ENCODE data around the gene GBX1.

GBX1 gene

DNA sequence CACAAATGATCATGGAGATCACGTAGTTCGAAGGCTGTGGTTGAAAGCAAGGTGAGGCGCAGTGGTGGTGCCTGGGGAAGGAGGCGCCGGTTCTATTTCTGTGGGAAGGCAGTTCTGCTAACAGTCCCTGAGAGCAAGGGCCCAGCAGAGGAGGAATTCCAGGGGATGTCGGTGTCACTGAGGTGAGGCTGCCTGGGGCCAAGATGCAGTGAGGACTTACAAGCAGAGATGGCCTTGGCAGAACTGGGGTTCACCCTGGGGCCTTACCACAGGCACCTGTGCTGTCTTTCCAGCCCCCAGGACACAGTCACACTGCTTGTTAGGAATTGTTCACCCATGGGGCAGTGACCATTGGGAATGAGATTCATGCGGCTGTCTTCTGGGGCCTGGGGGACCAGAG lies 26.7 kb downstream of the GBX1 start:
- H3K4me3 Mint-ChIP-seq = no peak overlapping the region
- H3K9me3 Mint-ChIP-seq = no peaks in the 10 kb centered on the region
- ATAC-seq = no peak
- H3K27ac Mint-ChIP-seq = no peak overlapping the region
- H3K4me1 Mint-ChIP-seq = no peaks in the 10 kb centered on the region
- no peaks in the 10 kb centered on the region for H3K27me3 Mint-ChIP-seq
- peaks cover 52% of the 10 kb centered on the region for H3K36me3 Mint-ChIP-seq

DNA sequence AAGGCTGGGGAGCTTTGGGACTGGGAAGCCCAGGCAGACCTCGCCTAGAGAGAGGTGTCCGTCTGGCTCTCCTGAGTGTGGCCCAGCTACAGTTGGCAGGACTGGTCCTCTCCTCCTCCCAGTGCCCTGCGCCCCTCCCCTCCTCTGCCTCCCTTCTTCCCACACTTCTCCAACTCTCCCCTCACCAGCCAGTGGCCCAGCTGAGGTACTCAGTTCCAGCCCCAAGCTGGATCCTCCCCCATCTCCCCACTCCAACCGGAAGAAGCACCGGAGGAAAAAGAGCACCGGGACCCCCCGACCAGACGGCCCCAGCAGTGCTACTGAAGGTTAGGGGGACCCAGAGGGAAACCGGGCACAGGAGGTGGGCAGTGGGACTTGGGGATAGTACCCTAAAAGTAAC lies 27.7 kb downstream of the GBX1 start:
- no peak for ATAC-seq
- H3K4me1 Mint-ChIP-seq = no peaks in the 10 kb centered on the region
- H3K36me3 Mint-ChIP-seq = peaks cover 59% of the 10 kb centered on the region
- H3K4me3 Mint-ChIP-seq = no peak overlapping the region
- no peak overlapping the region for H3K27ac Mint-ChIP-seq
- H3K27me3 Mint-ChIP-seq = no peaks in the 10 kb centered on the region
- H3K9me3 Mint-ChIP-seq = no peaks in the 10 kb centered on the region

DNA sequence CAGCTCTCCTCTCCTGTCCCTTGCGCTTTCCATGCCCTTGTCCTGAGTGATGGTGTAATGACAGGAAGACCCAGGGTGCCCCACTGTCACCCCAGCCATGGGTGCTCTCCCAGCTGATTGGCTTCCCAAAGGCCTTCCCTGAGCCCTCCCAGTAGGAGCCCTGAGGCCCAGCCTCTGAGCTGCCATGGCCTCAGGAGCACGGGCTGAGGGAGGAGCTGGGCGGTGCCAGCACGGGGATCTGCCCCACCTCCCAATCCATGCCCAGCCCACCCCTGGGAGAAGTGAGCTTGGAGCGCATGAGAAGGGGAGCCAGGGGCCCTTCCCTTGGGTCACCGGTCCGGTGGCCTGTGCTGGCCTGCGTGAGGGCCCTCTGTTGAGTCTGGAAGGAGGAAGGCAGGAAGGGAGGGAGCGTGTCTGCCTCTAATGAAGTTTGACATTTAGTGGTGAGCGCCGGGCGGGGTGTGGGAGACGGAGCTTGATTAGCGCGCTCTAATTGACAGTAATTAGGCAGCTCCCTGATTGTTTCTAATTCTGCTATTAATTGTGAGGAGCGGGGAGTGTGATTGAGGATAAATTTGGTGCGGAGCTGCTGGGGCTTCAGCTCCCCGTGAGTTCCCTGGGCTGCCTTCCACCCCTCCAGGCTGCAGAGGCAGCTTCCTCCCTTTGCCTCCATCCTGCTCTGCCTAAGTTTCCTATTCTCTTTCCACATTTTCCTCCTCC lies 28.3 kb downstream of the GBX1 start:
- Mint-ChIP-seq H3K4me1 (no peaks in the 10 kb centered on the region), H3K27me3 (no peaks in the 10 kb centered on the region), H3K36me3 (peaks cover 59% of the 10 kb centered on the region), H3K27ac (no peak overlapping the region), H3K4me3 (no peak overlapping the region), H3K9me3 (no peaks in the 10 kb centered on the region)
- ATAC-seq = no peak

DNA sequence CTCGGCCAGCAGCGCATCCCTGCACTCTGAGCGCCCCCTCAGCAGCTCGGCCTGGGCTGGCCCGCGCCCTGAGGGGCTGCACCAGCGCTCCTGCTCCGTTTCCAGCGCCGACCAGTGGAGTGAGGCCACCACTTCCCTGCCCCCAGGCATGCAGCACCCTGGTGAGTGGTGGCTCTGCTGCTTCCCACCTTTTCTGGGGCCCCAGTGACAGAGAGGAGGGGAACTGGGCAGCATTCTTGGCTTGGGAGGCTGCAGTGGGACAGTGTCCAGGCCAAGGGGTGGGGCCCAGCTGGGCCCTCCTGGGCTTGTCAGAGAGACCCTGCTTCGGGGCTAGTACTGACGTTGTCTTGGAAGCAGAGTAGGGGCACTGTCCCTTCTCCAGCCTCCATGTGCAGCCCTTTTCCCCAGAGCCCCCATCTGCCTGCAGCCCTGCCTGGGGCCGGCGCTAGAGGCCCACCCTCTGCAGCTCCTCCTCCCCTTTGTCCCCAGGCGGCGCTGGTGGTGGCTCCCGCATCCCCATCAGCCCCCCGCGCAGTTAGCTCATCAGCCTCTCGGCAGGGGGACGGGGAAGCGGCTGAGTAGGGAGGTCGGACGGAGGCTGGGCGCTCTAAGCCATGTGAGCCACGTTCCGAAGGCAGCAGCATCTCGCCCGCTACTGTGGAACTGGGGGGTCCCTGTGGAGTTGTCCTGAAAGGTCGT lies 29.2 kb downstream of the GBX1 start:
- Mint-ChIP-seq H3K27me3 (no peaks in the 10 kb centered on the region), H3K9me3 (no peaks in the 10 kb centered on the region), H3K36me3 (peaks cover 58% of the 10 kb centered on the region)

DNA sequence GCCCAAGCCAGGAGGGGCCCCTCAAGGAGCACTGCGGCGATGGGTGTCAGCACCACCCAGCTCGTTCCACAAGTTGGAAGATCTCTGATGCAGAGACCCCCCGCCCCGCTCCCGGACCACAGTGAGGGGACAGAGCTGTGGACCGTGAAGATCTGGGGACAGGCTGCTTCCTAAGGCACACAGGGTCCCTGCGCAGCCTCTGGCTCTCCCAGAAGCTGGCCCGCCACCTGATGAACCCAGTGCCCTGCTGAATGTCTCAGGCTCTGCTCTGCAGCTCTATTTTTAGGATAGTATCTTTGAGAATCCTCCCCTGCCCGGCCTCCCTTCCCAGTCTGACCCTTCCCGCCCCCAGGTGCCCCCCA lies 29.7 kb downstream of the GBX1 start:
- ATAC-seq = no peak
- no peaks in the 10 kb centered on the region for H3K4me1 Mint-ChIP-seq
- H3K9me3 Mint-ChIP-seq = no peaks in the 10 kb centered on the region
- H3K27ac Mint-ChIP-seq = no peak overlapping the region
- H3K4me3 Mint-ChIP-seq = no peak overlapping the region
- H3K36me3 Mint-ChIP-seq = peaks cover 53% of the 10 kb centered on the region
- no peaks in the 10 kb centered on the region for H3K27me3 Mint-ChIP-seq

More for the DNA sequence above, 29.2 kb downstream of the GBX1 start:
- ATAC-seq = no peak
- no peak overlapping the region for H3K27ac Mint-ChIP-seq
- H3K4me1 Mint-ChIP-seq = no peaks in the 10 kb centered on the region
- no peak overlapping the region for H3K4me3 Mint-ChIP-seq

DNA sequence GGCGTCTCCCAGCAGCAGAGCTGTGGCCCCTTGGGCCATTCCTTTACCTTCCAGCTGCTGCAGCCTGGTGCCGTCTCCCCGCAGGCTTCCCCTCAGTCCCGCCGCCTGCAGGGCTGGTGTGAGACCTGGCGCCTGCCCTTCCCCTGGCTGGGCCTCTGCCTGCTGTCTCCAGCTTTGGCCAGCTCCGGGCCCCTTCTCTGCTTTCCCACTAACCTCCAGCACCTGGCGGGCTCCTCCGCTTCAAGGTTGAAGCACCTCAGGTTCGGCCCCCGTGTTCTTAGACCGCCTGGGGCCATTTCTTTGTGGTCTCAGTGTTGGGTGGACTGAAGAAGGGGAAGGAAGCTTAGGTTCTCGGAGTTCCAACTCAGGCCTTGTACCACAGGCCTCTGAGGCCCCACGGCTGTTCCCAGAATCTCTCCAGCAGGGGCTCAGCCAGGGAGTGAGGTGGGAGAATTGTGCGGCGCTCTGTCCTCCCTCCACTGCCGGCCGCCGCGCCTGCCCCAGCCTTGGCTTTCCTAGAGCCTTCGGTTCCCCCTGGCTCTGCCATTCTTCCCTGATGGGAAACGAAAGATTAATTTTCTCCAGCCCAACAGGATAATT lies 30.3 kb downstream of the GBX1 start:
- Mint-ChIP-seq H3K27me3 (no peaks in the 10 kb centered on the region), H3K4me1 (no peaks in the 10 kb centered on the region)

DNA sequence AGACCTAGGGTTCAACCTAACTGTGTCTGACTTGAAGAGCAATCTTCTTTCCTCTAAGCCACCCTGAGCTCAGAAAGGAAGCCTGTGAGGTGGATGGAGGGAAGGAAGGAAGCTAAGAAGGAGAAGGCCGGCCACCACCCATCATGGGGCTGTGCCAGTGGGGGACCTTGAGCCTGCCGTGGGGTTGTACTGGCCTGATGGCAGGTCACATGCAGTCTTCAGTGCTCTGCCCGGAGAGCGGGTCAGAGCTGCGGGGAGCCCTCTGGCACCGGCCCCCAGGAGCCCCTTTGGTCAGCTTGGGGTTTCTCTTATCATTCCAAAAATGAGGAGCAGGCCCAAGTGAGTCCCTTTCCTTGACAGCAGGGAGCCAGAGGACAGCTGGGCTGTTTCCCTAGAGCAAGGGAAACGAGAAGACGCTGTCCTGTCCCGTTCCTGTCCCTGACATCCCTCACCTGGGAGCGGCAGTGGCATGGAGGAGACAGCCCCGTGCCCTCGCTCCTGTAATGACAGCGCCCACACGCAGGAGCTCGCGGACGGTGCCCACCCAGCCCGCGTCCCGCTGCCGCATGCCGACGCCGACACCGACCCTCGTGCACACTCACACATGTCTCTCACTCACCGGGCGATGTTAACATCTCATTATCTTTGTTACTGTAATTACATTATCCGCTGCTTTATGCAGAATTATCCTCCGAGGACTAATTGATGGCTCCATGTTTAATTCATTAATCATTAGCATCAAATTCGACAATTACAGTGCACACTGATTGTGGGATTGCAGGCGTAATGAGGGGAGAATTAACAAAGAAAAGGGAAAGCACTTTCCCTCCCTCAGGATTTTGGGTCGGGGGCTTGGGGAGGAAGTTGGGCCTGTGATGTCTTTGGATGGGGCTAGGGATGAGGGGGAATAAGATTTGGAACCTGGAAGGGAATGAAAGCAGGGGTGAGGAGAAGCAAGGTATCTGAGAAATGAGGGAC lies 31.3 kb downstream of the GBX1 start:
- Mint-ChIP-seq H3K36me3 (peaks cover 48% of the 10 kb centered on the region), H3K9me3 (no peaks in the 10 kb centered on the region), H3K4me3 (no peak overlapping the region), H3K27me3 (no peaks in the 10 kb centered on the region), H3K27ac (no peak overlapping the region), H3K4me1 (no peaks in the 10 kb centered on the region)
- no peak for ATAC-seq

More for the DNA sequence above, 30.3 kb downstream of the GBX1 start:
- Mint-ChIP-seq H3K4me3 (no peak overlapping the region), H3K36me3 (peaks cover 48% of the 10 kb centered on the region), H3K27ac (no peak overlapping the region), H3K9me3 (no peaks in the 10 kb centered on the region)
- no peak for ATAC-seq

DNA sequence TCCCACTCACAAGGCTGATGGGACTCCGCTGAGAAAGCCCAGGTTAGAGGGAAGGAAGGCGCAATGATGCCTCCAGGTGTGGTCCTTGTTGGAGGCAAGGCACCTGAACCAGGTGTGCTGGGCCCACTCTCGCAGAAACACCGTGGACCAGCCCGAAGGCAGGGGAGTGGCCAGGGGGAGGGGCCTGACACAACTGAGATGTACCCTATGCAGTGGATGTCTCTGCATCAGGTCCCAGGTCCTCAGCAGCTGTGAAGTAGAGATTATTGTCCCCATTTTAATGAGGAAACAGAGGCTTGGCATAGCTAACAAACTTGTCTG lies 32.0 kb downstream of the GBX1 start:
- H3K4me1 Mint-ChIP-seq = no peaks in the 10 kb centered on the region
- H3K4me3 Mint-ChIP-seq = no peak overlapping the region
- ATAC-seq = no peak
- H3K36me3 Mint-ChIP-seq = peaks cover 51% of the 10 kb centered on the region
- no peak overlapping the region for H3K27ac Mint-ChIP-seq
- no peaks in the 10 kb centered on the region for H3K27me3 Mint-ChIP-seq
- H3K9me3 Mint-ChIP-seq = no peaks in the 10 kb centered on the region

DNA sequence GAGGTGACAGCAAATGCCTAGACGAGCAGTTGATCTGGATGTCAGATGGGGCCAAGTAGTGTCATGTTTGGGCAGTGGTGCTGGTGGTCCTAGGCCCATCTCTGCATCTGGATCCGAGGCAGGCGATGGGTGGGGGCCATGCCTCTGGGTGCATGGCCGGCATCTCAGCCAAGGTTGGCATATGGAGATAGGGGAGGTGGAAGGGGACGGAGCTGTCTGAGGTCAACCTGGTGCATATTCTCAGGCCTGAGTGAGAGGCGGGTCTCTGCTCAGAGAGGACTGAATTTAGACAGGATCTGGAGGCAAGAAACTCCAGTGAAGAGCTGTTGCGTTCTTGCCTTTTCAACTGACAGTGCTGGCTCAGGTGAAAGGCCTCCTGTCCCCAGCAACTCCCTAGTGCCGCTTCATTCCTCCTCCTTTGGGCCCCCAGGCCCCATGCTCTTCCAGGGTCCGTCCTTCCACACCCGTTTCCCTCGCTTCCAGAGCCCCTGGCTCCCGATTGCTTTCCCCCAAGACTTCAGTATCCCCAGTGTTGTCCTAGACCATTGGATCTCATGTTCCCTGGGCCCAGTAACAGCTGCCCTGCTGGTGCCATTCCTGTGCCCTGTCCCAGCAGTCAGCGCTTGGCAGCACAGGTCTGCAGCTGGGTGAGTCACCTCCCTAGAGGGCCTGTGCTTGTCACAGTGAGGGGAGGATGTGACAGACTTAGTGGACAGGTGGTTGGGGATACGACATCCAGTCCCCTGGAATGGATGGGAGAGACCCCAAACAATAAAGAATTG lies 32.6 kb downstream of the GBX1 start:
- no peak overlapping the region for H3K4me3 Mint-ChIP-seq
- no peak for ATAC-seq
- no peaks in the 10 kb centered on the region for H3K9me3 Mint-ChIP-seq
- peaks cover 55% of the 10 kb centered on the region for H3K36me3 Mint-ChIP-seq
- no peak overlapping the region for H3K27ac Mint-ChIP-seq
- no peaks in the 10 kb centered on the region for H3K27me3 Mint-ChIP-seq
- H3K4me1 Mint-ChIP-seq = no peaks in the 10 kb centered on the region

DNA sequence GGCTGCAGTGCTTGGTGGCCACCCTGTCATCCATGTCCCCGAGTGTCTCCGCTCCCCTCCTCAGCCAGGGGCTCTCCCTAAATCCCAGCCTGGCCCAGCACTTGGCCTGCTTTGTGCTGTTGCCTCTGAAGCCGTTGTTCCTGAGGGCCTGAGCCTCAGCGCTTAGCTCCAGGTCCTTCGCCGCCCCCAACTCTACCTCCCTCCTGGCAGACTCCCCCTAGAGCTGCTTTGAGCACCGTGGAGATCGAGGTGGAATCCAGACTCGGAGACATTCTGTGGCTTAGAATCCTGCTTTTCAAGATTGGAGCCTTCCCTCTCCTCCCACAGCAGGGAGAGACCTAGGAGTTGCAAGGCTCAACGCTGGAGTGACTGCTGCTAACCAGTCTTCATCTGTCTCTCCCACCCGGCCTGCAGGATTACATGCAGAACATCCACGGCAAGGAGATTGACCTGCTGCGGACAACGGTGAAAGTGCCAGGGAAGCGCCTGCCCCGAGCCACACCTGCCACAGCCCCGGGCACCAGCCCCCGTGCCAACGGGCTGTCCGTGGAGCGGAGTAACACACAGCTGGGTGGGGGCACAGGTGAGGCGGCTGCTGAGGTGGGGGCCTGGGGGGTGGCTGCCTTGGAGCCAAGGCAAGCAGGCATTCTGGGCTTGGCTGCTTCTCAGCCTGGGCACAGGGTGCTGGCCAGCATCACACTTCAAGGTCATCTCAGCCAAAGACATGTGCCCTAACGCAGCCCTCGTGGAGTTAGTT lies 33.3 kb downstream of the GBX1 start:
- Mint-ChIP-seq H3K4me3 (no peak overlapping the region), H3K27me3 (no peaks in the 10 kb centered on the region), H3K4me1 (no peaks in the 10 kb centered on the region), H3K9me3 (no peaks in the 10 kb centered on the region), H3K36me3 (peaks cover 59% of the 10 kb centered on the region), H3K27ac (no peak overlapping the region)
- ATAC-seq = no peak

DNA sequence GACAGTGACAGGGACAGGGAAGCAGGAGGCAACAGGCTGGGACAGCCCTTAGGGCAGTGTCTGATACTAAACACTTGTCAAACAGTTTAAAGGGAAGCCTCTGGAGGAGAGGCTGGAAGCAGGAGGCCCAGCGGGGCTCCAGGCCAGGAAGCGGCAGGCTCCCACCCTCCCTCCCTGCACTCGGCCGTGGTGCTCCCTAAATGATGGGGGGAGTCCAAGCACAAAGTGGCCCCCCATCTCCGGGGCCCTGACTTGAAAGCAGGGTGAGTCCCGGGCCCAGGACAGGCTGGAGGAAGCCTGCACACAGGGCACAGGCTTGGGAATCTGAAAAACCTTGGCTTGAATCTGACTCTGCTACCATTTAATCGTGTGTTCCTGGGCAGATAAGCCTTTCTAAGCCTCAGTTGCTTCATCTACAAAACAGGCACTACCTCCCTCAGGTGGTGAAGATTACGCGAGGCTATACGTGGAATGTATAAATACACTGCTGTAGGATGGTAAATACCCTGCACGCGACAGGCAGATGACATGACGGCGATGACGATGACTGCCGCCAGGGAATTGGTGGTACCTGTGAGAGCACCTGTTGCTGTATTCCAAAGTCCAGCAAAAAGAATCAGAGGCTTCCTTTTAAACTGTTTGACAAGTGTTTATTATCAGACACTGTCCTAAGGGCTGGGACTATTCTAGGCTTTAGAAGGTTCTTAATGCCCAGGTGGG lies 34.1 kb downstream of the GBX1 start:
- Mint-ChIP-seq H3K27me3 (no peaks in the 10 kb centered on the region), H3K4me3 (no peak overlapping the region), H3K36me3 (peaks cover 59% of the 10 kb centered on the region), H3K27ac (no peak overlapping the region), H3K9me3 (no peaks in the 10 kb centered on the region), H3K4me1 (no peaks in the 10 kb centered on the region)
- ATAC-seq = no peak

DNA sequence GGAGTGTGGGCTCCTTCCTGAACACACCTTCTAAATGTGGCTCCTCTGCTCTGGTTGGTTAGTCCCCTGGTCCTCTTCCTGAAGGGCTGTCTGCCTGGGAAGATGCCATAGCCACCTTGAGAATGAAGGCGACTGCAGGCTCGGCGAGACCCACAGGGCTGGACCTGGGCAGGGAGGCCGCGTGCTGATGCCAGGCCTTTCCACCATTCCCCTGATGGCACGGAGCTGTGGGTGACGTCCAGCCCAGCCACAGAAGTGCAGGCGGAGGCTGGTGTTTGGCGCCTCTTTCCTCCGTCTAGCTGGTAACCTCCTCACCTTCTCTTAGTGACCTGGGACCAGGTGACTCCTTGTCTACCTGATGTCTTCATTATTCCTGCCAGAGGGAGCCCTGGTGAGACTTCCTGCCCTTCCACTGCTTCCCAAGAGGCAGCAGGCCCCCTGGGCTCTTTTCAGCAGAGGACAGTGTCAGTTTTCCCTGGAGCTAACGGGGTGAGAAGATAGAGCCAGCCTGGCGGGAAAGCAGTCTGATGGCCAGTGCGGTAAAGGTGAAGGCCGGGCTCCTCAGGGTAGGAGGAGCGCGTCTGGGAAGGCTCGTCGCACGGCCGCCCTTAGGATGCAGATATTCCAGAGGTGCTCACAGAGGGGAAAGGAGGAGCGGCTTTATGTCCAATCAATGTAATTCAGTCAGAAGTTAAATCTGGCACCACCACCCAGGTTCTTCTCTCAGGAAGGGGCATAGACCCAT lies 34.9 kb downstream of the GBX1 start:
- Mint-ChIP-seq H3K27ac (no peak overlapping the region), H3K4me3 (no peak overlapping the region), H3K36me3 (peaks cover 66% of the 10 kb centered on the region), H3K4me1 (no peaks in the 10 kb centered on the region), H3K9me3 (no peaks in the 10 kb centered on the region), H3K27me3 (no peaks in the 10 kb centered on the region)
- ATAC-seq = no peak

DNA sequence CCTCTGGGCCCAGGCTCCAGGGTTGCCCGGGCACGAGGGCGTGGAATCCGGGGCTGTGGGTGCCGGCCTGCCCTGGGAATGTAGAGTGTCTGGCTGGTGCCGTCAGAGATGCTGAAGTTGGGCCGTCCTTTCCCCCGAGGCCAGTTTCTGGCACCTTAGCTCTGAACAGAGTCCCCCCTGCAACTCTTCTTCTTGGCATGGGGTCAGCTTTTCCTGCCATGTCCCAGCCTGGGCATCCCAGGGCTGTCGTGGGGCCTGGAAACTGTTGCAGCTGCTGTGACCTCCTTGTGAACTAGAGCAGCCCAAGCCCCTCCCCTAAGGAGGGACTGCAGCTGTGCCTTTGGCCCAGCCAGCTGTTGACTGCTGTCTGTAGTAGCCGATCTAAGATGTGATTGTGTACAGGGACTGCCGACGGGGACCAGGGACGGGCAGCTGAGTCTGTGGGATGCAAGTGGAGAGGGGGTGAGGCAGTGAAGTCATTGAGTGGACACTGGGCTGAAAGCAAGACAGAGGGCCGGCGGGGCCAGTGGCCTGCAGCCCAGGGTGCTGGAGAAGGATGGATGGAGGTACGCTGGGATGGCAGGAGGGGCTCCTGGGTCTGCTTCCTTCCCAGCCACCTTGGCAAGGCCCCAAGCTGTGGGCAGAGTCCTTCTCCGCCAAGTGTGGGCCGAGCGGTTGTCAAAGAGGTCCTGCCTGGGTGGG lies 35.8 kb downstream of the GBX1 start:
- Mint-ChIP-seq H3K9me3 (no peaks in the 10 kb centered on the region), H3K4me3 (no peak overlapping the region), H3K36me3 (peaks cover 66% of the 10 kb centered on the region), H3K27me3 (no peaks in the 10 kb centered on the region), H3K4me1 (no peaks in the 10 kb centered on the region), H3K27ac (no peak overlapping the region)
- no peak for ATAC-seq

Measured in stimulated activated memory B cell treated with anti-CD40 and anti-IgM and Interleukin-4, amounts not matched to agents 10 μg/mL and 1 μg/mL and 100 μg/mL, for 72 hours (primary cell).